Erythroblast (primary cell): Measurements from ENCODE around the gene PHF21B.
"Not testable (repeated sequence)": the region's sequence is repeated elsewhere in the genome, so short reads cannot be mapped to it uniquely, and the experiment has no call there.

ENCODE experiments used
- DNase-seq, 2 experiments: peaks; one replicate each; lab custom pipeline; 2025; lab: John Stamatoyannopoulos, UW
- GATA1 ChIP-seq: IDR thresholded peaks from 2 replicates; pipeline ENCODE4 v1.6.1; 2011; ENCODE audit warnings: low read depth, mild to moderate bottlenecking, control low read depth, low read length, moderate library complexity
- POLR2A ChIP-seq: IDR thresholded peaks from 2 replicates; pipeline ENCODE4 v1.6.1; 2011; ENCODE audit warnings: mild to moderate bottlenecking, low read length

PHF21B gene

GRCh38 chr22:44862281-44862680 is 147.5 kb downstream of the PHF21B start:
- no peak for DNase-seq

GRCh38 chr22:44861245-44861644 is 148.6 kb downstream of the PHF21B start:
- no peak for DNase-seq

More at GRCh38 chr22:44862281-44862680, 147.5 kb downstream of the PHF21B start:
- TF ChIP-seq GATA1 (no peak), POLR2A (no peak)

GRCh38 chr22:44860311-44860710 is 149.5 kb downstream of the PHF21B start:
- no peak for TF ChIP-seq GATA1
- TF ChIP-seq POLR2A = no peak
- peak in 1 of 2 experiments; percentile 7 for DNase-seq

More at GRCh38 chr22:44861245-44861644, 148.6 kb downstream of the PHF21B start:
- TF ChIP-seq GATA1 (no peak), POLR2A (no peak)

- TF ChIP-seq POLR2A (no peak), GATA1 (no peak)
- DNase-seq = no peak
Observed at GRCh38 chr22:44859641-44860040, 150.2 kb downstream of the PHF21B start.

GRCh38 chr22:44858819-44859218 is 151.0 kb downstream of the PHF21B start:
- DNase-seq = not testable (repeated sequence)

- TF ChIP-seq POLR2A (no peak), GATA1 (no peak)
- no peak for DNase-seq
Observed at GRCh38 chr22:44855855-44856254, 153.9 kb downstream of the PHF21B start.

GRCh38 chr22:44854641-44855040 is 155.2 kb downstream of the PHF21B start:
- DNase-seq = not testable (repeated sequence)

GRCh38 chr22:44850946-44851345 is 158.9 kb downstream of the PHF21B start:
- DNase-seq = no peak
- TF ChIP-seq GATA1 = no peak
- TF ChIP-seq POLR2A = no peak

- TF ChIP-seq GATA1 (no peak), POLR2A (no peak)
- no peak for DNase-seq
Observed at GRCh38 chr22:44848791-44849420, 160.9 kb downstream of the PHF21B start.

GRCh38 chr22:44848296-44848741 is 161.5 kb downstream of the PHF21B start:
- DNase-seq = no peak
- TF ChIP-seq POLR2A (no peak), GATA1 (no peak)

- no peak for DNase-seq
- TF ChIP-seq GATA1 = no peak
- TF ChIP-seq POLR2A = no peak
Observed at GRCh38 chr22:44847892-44848291, 161.9 kb downstream of the PHF21B start.

- no peak for DNase-seq
- TF ChIP-seq GATA1 = no peak
- TF ChIP-seq POLR2A = no peak
Observed at GRCh38 chr22:44847380-44847779, 162.4 kb downstream of the PHF21B start.

GRCh38 chr22:44846726-44847275 is 163.0 kb downstream of the PHF21B start:
- TF ChIP-seq POLR2A (no peak), GATA1 (no peak)
- DNase-seq = no peak

- no peak for DNase-seq
- TF ChIP-seq POLR2A (no peak), GATA1 (no peak)
Observed at GRCh38 chr22:44845796-44846720, 163.7 kb downstream of the PHF21B start.

GRCh38 chr22:44845191-44845590 is 164.6 kb downstream of the PHF21B start:
- DNase-seq = no peak
- TF ChIP-seq POLR2A (no peak), GATA1 (no peak)
